ENCODE results near the gene OTOF.

Gene OTOF

GRCh38 chr2:26409785-26410184 is 68.1 kb downstream of the OTOF start:
- DNase-seq (ENCODE audit: low spot score): no peak

GRCh38 chr2:26407526-26407925 is 70.4 kb downstream of the OTOF start:
- DNase-seq (ENCODE audit: low spot score): no peak
